KOPT-K1 (cell line): Measurements from ENCODE around the gene ARMC9.

Experiments used
- H3K27ac ChIP-seq: fragments of 200-600 bp; sonication (generic); 2 replicates; pipeline ENCODE4 v1.5.1; 2016; ENCODE audit warnings: antibody characterized with exemption, mild to moderate bottlenecking, low read depth, low read length; ENCODE audit not compliant: poor library complexity, severe bottlenecking
- H3K36me3 ChIP-seq: fragments of 200-600 bp; sonication (generic); 2 replicates; pipeline ENCODE4 v1.5.1; 2017; ENCODE audit warnings: antibody characterized with exemption, mild to moderate bottlenecking, low read length, moderate library complexity; ENCODE audit not compliant: insufficient read depth
- H3K9me3 ChIP-seq: fragments of 200-600 bp; sonication (generic); 2 replicates; pipeline ENCODE4 v1.5.1; 2017; ENCODE audit warnings: antibody characterized with exemption, low read length, mild to moderate bottlenecking; ENCODE audit not compliant: insufficient read depth, poor library complexity, severe bottlenecking

The ARMC9 gene

GRCh38 chr2:231315896-231316295, 117.5 kb downstream of the ARMC9 start:
- Histone ChIP-seq H3K9me3 (peaks cover 19% of the 10 kb centered on the region), H3K27ac (no peak overlapping the region), H3K36me3 (no peaks in the 10 kb centered on the region)

GRCh38 chr2:231317579-231317978, 119.1 kb downstream of the ARMC9 start:
- H3K36me3 ChIP-seq: no peaks in the 10 kb centered on the region
- no peak overlapping the region for H3K27ac ChIP-seq
- H3K9me3 ChIP-seq: peaks cover 19% of the 10 kb centered on the region

GRCh38 chr2:231318436-231318835, 120.0 kb downstream of the ARMC9 start:
- Histone ChIP-seq H3K27ac (no peak overlapping the region), H3K9me3 (peaks cover 19% of the 10 kb centered on the region), H3K36me3 (no peaks in the 10 kb centered on the region)

GRCh38 chr2:231318954-231319353, 120.5 kb downstream of the ARMC9 start:
- Histone ChIP-seq H3K36me3 (no peaks in the 10 kb centered on the region), H3K9me3 (peaks cover 19% of the 10 kb centered on the region), H3K27ac (no peak overlapping the region)

GRCh38 chr2:231319867-231320266, 121.4 kb downstream of the ARMC9 start:
- peaks cover 19% of the 10 kb centered on the region for H3K9me3 ChIP-seq
- no peak overlapping the region for H3K27ac ChIP-seq
- no peaks in the 10 kb centered on the region for H3K36me3 ChIP-seq

- Histone ChIP-seq H3K36me3 (no peaks in the 10 kb centered on the region), H3K27ac (no peak overlapping the region), H3K9me3 (peaks cover 19% of the 10 kb centered on the region)
Observed at GRCh38 chr2:231321021-231321420, 122.6 kb downstream of the ARMC9 start.

GRCh38 chr2:231321556-231322334, 123.3 kb downstream of the ARMC9 start:
- H3K27ac ChIP-seq: no peak overlapping the region
- no peaks in the 10 kb centered on the region for H3K36me3 ChIP-seq
- H3K9me3 ChIP-seq: peaks cover 19% of the 10 kb centered on the region

- H3K27ac ChIP-seq: no peak overlapping the region
- peaks cover 3% of the 10 kb centered on the region for H3K9me3 ChIP-seq
- no peaks in the 10 kb centered on the region for H3K36me3 ChIP-seq
Observed at GRCh38 chr2:231323316-231323715, 124.9 kb downstream of the ARMC9 start.

GRCh38 chr2:231325826-231326225, 127.4 kb downstream of the ARMC9 start:
- Histone ChIP-seq H3K9me3 (no peaks in the 10 kb centered on the region), H3K27ac (no peak overlapping the region), H3K36me3 (no peaks in the 10 kb centered on the region)

GRCh38 chr2:231326404-231326803, 128.0 kb downstream of the ARMC9 start:
- Histone ChIP-seq H3K36me3 (no peaks in the 10 kb centered on the region), H3K27ac (no peak overlapping the region), H3K9me3 (no peaks in the 10 kb centered on the region)

- H3K9me3 ChIP-seq: no peaks in the 10 kb centered on the region
- H3K27ac ChIP-seq: no peak overlapping the region
- no peaks in the 10 kb centered on the region for H3K36me3 ChIP-seq
Observed at GRCh38 chr2:231330311-231330710, 131.9 kb downstream of the ARMC9 start.

GRCh38 chr2:231331533-231331932, 133.1 kb downstream of the ARMC9 start:
- no peaks in the 10 kb centered on the region for H3K9me3 ChIP-seq
- no peak overlapping the region for H3K27ac ChIP-seq
- no peaks in the 10 kb centered on the region for H3K36me3 ChIP-seq

- Histone ChIP-seq H3K27ac (no peak overlapping the region), H3K36me3 (no peaks in the 10 kb centered on the region), H3K9me3 (no peaks in the 10 kb centered on the region)
Observed at GRCh38 chr2:231332388-231332787, 134.0 kb downstream of the ARMC9 start.

- Histone ChIP-seq H3K9me3 (no peaks in the 10 kb centered on the region), H3K36me3 (no peaks in the 10 kb centered on the region), H3K27ac (no peak overlapping the region)
Observed at GRCh38 chr2:231332872-231333500, 134.6 kb downstream of the ARMC9 start.

GRCh38 chr2:231334179-231334930, 135.9 kb downstream of the ARMC9 start:
- H3K27ac ChIP-seq: no peak overlapping the region
- no peaks in the 10 kb centered on the region for H3K9me3 ChIP-seq
- H3K36me3 ChIP-seq: no peaks in the 10 kb centered on the region
